GM23338 (cell line): ENCODE results near the gene AKR7A3. TPM values are rescaled to one million over a fixed set of nuclear protein-coding genes. Genes with fewer than 3 reads are reported as not detected.

ENCODE experiments used
- ATAC-seq: fragments of 200-7000 bp; cut with Tn5 transposase; 3 replicates; pipeline ENCODE4 v1.9.1; 2020
- DNase-seq: peaks from one replicate; pipeline ENCODE4 v3.0.0-alpha.2; 2015; ENCODE audit warnings: low spot score
- H2AFZ ChIP-seq: fragments of 200-600 bp; sonication (generic); 2 replicates; pipeline ENCODE4 v1.8.0; 2016; ENCODE audit warnings: antibody characterized with exemption, mild to moderate bottlenecking, moderate library complexity
- H3F3A ChIP-seq: fragments of 200-600 bp; sonication (generic); replicated peaks from 2 replicates; pipeline ENCODE4 v1.8.0; 2017; ENCODE audit warnings: antibody characterized with exemption, mixed run types, low read depth
- H3K27ac ChIP-seq: fragments of 200-600 bp; sonication (generic); 2 replicates; pipeline ENCODE4 v1.6.1; 2016; ENCODE audit warnings: low read depth
- H3K27me3 ChIP-seq: fragments of 200-600 bp; sonication (generic); 2 replicates; pipeline ENCODE4 v1.8.0; 2016; ENCODE audit warnings: mild to moderate bottlenecking, mixed run types, moderate library complexity; ENCODE audit not compliant: insufficient read depth
- H3K36me3 ChIP-seq: fragments of 200-600 bp; sonication (generic); 2 replicates; pipeline ENCODE4 v1.8.0; 2016; ENCODE audit warnings: mild to moderate bottlenecking; ENCODE audit not compliant: insufficient read depth
- H3K4me1 ChIP-seq: fragments of 200-600 bp; sonication (generic); 2 replicates; pipeline ENCODE4 v1.8.0; 2016; ENCODE audit warnings: mild to moderate bottlenecking, moderate library complexity; ENCODE audit not compliant: insufficient read depth
- H3K4me2 ChIP-seq: fragments of 200-600 bp; sonication (generic); 2 replicates; pipeline ENCODE4 v1.7.1; 2017; ENCODE audit warnings: mixed run types
- H3K4me3 ChIP-seq: fragments of 200-600 bp; sonication (generic); 2 replicates; pipeline ENCODE4 v1.6.1; 2016; ENCODE audit warnings: mixed run types
- H3K79me2 ChIP-seq: fragments of 200-600 bp; sonication (generic); replicated peaks from 2 replicates; pipeline ENCODE4 v1.8.0; 2017; ENCODE audit warnings: mild to moderate bottlenecking; ENCODE audit not compliant: insufficient read depth
- H3K9me2 ChIP-seq: fragments of 200-600 bp; sonication (generic); 2 replicates; pipeline ENCODE4 v1.8.0; 2017; ENCODE audit not compliant: insufficient read depth
- H4K20me1 ChIP-seq: fragments of 200-600 bp; sonication (generic); replicated peaks from 2 replicates; pipeline ENCODE4 v1.8.0; 2017; ENCODE audit warnings: mild to moderate bottlenecking; ENCODE audit not compliant: insufficient read depth
- H3K27ac Mint-ChIP-seq: 2 replicates; pipeline ENCODE4 v1.8.0; 2020; ENCODE audit warnings: inconsistent platforms, mild to moderate bottlenecking, moderate library complexity, mixed read lengths
- H3K27me3 Mint-ChIP-seq: 3 replicates; pipeline ENCODE4 v1.8.0; 2022; ENCODE audit warnings: low read depth, mild to moderate bottlenecking, moderate library complexity, mixed read lengths, inconsistent platforms; ENCODE audit not compliant: insufficient read depth, poor library complexity
- H3K36me3 Mint-ChIP-seq: 3 replicates; pipeline ENCODE4 v1.8.0; 2021; ENCODE audit warnings: low read depth, mild to moderate bottlenecking, inconsistent platforms, moderate library complexity, mixed read lengths
- H3K4me1 Mint-ChIP-seq: 3 replicates; pipeline ENCODE4 v1.8.0; 2020; ENCODE audit warnings: mild to moderate bottlenecking, inconsistent platforms, mixed read lengths
- H3K4me3 Mint-ChIP-seq: 3 replicates; pipeline ENCODE4 v1.8.0; 2021; ENCODE audit warnings: moderate library complexity, mild to moderate bottlenecking, inconsistent platforms, mixed read lengths
- H3K9me3 Mint-ChIP-seq: 3 replicates; pipeline ENCODE4 v1.8.0; 2020; ENCODE audit warnings: moderate library complexity, mild to moderate bottlenecking, inconsistent platforms, mixed read lengths
- ETS1 ChIP-seq: IDR thresholded peaks from 2 replicates; pipeline ENCODE4 v1.6.1; 2016; ENCODE audit warnings: antibody characterized with exemption
- JUNB ChIP-seq: IDR thresholded peaks from one replicate; pipeline ENCODE4 v1.6.1; 2016; ENCODE audit warnings: antibody characterized with exemption; ENCODE audit not compliant: unreplicated experiment
- ZNF114 ChIP-seq: fragments of 250-450 bp; sonication (Bioruptor Pico); IDR thresholded peaks from 2 replicates; pipeline ENCODE4 v1.5.0; 2020; ENCODE audit warnings: mild to moderate bottlenecking, moderate library complexity
- ZNF331 ChIP-seq: fragments of 250-450 bp; sonication (Bioruptor Pico); IDR thresholded peaks from 2 replicates; pipeline ENCODE4 v1.5.0; 2020; ENCODE audit warnings: low read depth, mild to moderate bottlenecking, moderate library complexity
- ZNF462 ChIP-seq: fragments of 250-450 bp; sonication (Bioruptor Pico); IDR thresholded peaks from 2 replicates; pipeline ENCODE4 v1.5.0; 2020; ENCODE audit warnings: mild to moderate bottlenecking, moderate library complexity
- polyA plus RNA-seq: library from polyadenylated mRNA; unstranded; fragments of >200 nt; fragmentation: Nextera tagmentation; extraction: Ambion mirVana; gene quantifications from 2 replicates; pipeline ENCODE4 v1.2.1, GENCODE V29; 2016
- total RNA-seq: library from RNA; depleted of rRNA; stranded (reverse); fragments of >200 nt; shearing (Covaris generic); gene quantifications from 2 replicates; pipeline ENCODE4 v1.2.3, GENCODE V29; 2014

AKR7A3 gene
- total and polyA plus RNA-seq, 2 experiments from 2014 or later: 0.14 to 0.86 TPM

GRCh38 chr1:19240673-19241538 lies 47.7 kb downstream of the AKR7A3 start (continued):
- TF ChIP-seq ZNF462: no peak

- Histone ChIP-seq H3K4me1 (no peaks in the 10 kb centered on the region), H3K27me3 (no peaks in the 10 kb centered on the region), H3F3A (no peaks in the 10 kb centered on the region), H4K20me1 (peaks cover 14% of the 10 kb centered on the region; the same call in 1 of the 2 replicates), H2AFZ (no peak overlapping the region), H3K9me2 (no peaks in the 10 kb centered on the region), H3K4me3 (no peak overlapping the region), H3K36me3 (peaks cover 70% of the 10 kb centered on the region), H3K4me2 (no peak overlapping the region), H3K27ac (no peak overlapping the region), H3K79me2 (0 out of 2 replicates have a peak, but pooled peaks cover 2% of the 10 kb centered on the region)
- Mint-ChIP-seq H3K36me3 (peaks cover 87% of the 10 kb centered on the region), H3K4me1 (no peaks in the 10 kb centered on the region), H3K4me3 (no peak overlapping the region), H3K27ac (no peak overlapping the region), H3K27me3 (peaks cover 5% of the 10 kb centered on the region), H3K9me3 (no peaks in the 10 kb centered on the region)
- no peak for DNase-seq
- ATAC-seq: no peak
- TF ChIP-seq ZNF331 (CRISPR knock-in tag): no peak
- TF ChIP-seq ETS1: no peak
- no peak for TF ChIP-seq ZNF114 (CRISPR knock-in tag)
- TF ChIP-seq JUNB: no peak
- no peak for TF ChIP-seq ZNF462
Observed at GRCh38 chr1:19239876-19240275, 48.7 kb downstream of the AKR7A3 start.
